T-helper 1 cell (primary cell): ENCODE measurements around the gene LIN52.
A peak's percentile ranks its signal among the peaks of the same experiment; 100 is the strongest.

ENCODE experiments used
- DNase-seq, 5 donors: peaks; one replicate each; pipeline ENCODE4 v3.0.0-alpha.2; 2012 to 2020
- total RNA-seq, 4 donors: gene quantifications; one replicate each; lab custom pipeline; 2026; lab: John Stamatoyannopoulos, UW

Gene LIN52
- 9.4 to 18.5 (median 13.7) reads per million in 4 donors for total RNA-seq

GRCh38 chr14:74084277-74085046 is at the start of gene LIN52, which contains the start of gene ALDH6A1:
TSS of gene LIN52 (plus strand) at chr14:74084956. CDS start at chr14:74084975, 19 bp downstream.
TSS of gene ALDH6A1 (minus strand) at chr14:74084453. CDS start at chr14:74084394, 59 bp downstream.
- peak; percentile 97 to 100 (median 100) for DNase-seq

- DNase-seq = no peak
These were observed 49.2 kb upstream of the LIN52 start for GRCh38 chr14:74035556-74035955.

- peak in 1 of 5 donors; percentile 56 for DNase-seq
These were observed 46.5 kb upstream of the LIN52 start for GRCh38 chr14:74038020-74038859.

GRCh38 chr14:74042296-74042695 is 42.5 kb upstream of the LIN52 start:
- no peak for DNase-seq

GRCh38 chr14:74045522-74045921 is 39.2 kb upstream of the LIN52 start:
- no peak for DNase-seq

- DNase-seq = no peak
These were observed 36.5 kb upstream of the LIN52 start for GRCh38 chr14:74048281-74048680.

GRCh38 chr14:74049876-74050495 is 34.8 kb upstream of the LIN52 start:
- no peak for DNase-seq

GRCh38 chr14:74062809-74063150 is 22.0 kb upstream of the LIN52 start:
- DNase-seq = no peak

- no peak for DNase-seq
These were observed 20.3 kb upstream of the LIN52 start for GRCh38 chr14:74064426-74064825.

GRCh38 chr14:74064883-74065282 is 19.9 kb upstream of the LIN52 start:
- DNase-seq = no peak

- DNase-seq = no peak
These were observed 18.8 kb upstream of the LIN52 start for GRCh38 chr14:74065746-74066575.

- DNase-seq = no peak
These were observed 7.4 kb upstream of the LIN52 start for GRCh38 chr14:74077401-74077800.

GRCh38 chr14:74080820-74081460 is 3.8 kb upstream of the LIN52 start:
- DNase-seq = no peak

- DNase-seq = no peak
These were observed 3.3 kb upstream of the LIN52 start for GRCh38 chr14:74081491-74081890.

- no peak for DNase-seq
These were observed 1.6 kb upstream of the LIN52 start for GRCh38 chr14:74083161-74083560.

- no peak for DNase-seq
These were observed 926 bp upstream of the LIN52 start for GRCh38 chr14:74083784-74084276.

GRCh38 chr14:74085047-74085637 is 386 bp downstream of the LIN52 start:
- peak in 1 of 5 donors; percentile 51 for DNase-seq

GRCh38 chr14:74085828-74086227 is 1.1 kb downstream of the LIN52 start:
- peak in 1 of 5 donors; percentile 38 for DNase-seq

- DNase-seq = peak in 1 of 5 donors; percentile 17
These were observed 4.7 kb downstream of the LIN52 start for GRCh38 chr14:74089251-74090020.

- DNase-seq = no peak
These were observed 20.6 kb downstream of the LIN52 start for GRCh38 chr14:74105381-74105780.
